Gastroesophageal sphincter (tissue), 4 donors: Measurements from ENCODE around the gene OR7C2. TPM values are rescaled to one million over a fixed set of nuclear protein-coding genes. Genes with fewer than 3 reads are reported as not detected.

Source experiments
- ATAC-seq: fragments of 150-250 bp; one replicate; pipeline ENCODE4 v1.9.1; 2016; ENCODE audit warnings: mild to moderate bottlenecking, moderate library complexity
- H3K27ac ChIP-seq, 4 donors: fragments of 200-600 bp; sonication (generic) in 3 of 4; 1 replicate in 3 of 4; 2 replicates in 1 of 4; pipeline ENCODE4 v1.5.1; 2016 to 2019
- H3K27me3 ChIP-seq: fragments of 200-600 bp; sonication (generic); one replicate; pipeline ENCODE4 v1.5.1; 2019
- H3K36me3 ChIP-seq, 2 donors: fragments of 200-600 bp; sonication (generic); one replicate each; pipeline ENCODE4 v1.5.1; 2019; ENCODE audit warnings: control low read depth in 1 of 2
- H3K4me1 ChIP-seq, 3 donors: fragments of 200-600 bp; sonication (generic); 1 replicate in 2 of 3; 2 replicates in 1 of 3; pipeline ENCODE4 v1.5.1; 2016 to 2019; ENCODE audit warnings: control low read depth in 2 of 3
- H3K4me3 ChIP-seq, 2 donors: fragments of 200-600 bp; sonication (generic); one replicate each; pipeline ENCODE4 v1.5.1; 2019; ENCODE audit warnings: mild to moderate bottlenecking in 1 of 2, moderate library complexity in 1 of 2
- H3K9me3 ChIP-seq, 3 donors: fragments of 200-600 bp; sonication (generic); one replicate each; pipeline ENCODE4 v1.5.1; 2017 to 2019; ENCODE audit warnings: control low read depth in 2 of 3
- EP300 ChIP-seq: sonication (generic); formaldehyde crosslinking; IDR thresholded peaks from one replicate; pipeline ENCODE4 v1.6.1; 2017; ENCODE audit warnings: antibody characterized with exemption, mild to moderate bottlenecking
- POLR2A ChIP-seq, 2 donors: fragments of 450-650 bp; IDR thresholded peaks; one replicate each; pipeline ENCODE4 v1.6.1; 2017; ENCODE audit warnings: antibody characterized with exemption in 2 of 2, mild to moderate bottlenecking in 2 of 2, moderate library complexity in 1 of 2
- POLR2AphosphoS5 ChIP-seq: sonication (generic); formaldehyde crosslinking; IDR thresholded peaks from one replicate; pipeline ENCODE4 v1.6.1; 2017; ENCODE audit warnings: antibody characterized with exemption
- WGBS, 2 donors: methylation state at CpG; one replicate each; pipeline ENCODE4 v1.1.5; 2018; ENCODE audit warnings: low coverage in 1 of 2; 5-methylcytosine and 5-hydroxymethylcytosine counted together
- total RNA-seq, 4 donors: library from RNA; depleted of rRNA; stranded (reverse); fragments of >200 nt; gene quantifications; one replicate each; pipeline ENCODE4 v1.1.0, GENCODE V29; 2016
- TF ChIP-seq, protein P1 (sequence below), 4 experiments: fragments of 200-600 bp in 2 of 4; fragments of 450-650 bp in 2 of 4; sonication (generic) in 1 of 4; IDR thresholded peaks; one replicate each; pipeline ENCODE4 v1.5.1; 2017 to 2019; ENCODE audit warnings: antibody characterized with exemption in 4 of 4, mild to moderate bottlenecking in 2 of 4, moderate library complexity in 2 of 4

OR7C2 gene
- total RNA-seq, 4 donors from 2014 or later: not detected

GRCh38 chr19:14974488-14974887, 33.2 kb downstream of the OR7C2 start:
- Histone ChIP-seq H3K27me3 (peaks cover 75% of the 10 kb centered on the region), H3K36me3 (no peaks in the 10 kb centered on the region), H3K4me3 (no peak overlapping the region), H3K4me1 (peaks cover 0 to 4% (median 0%) of the 10 kb centered on the region in 3 donors), H3K27ac (no peak overlapping the region), H3K9me3 (peaks cover 0 to 6% (median 0%) of the 10 kb centered on the region in 3 donors)
- TF ChIP-seq EP300: no peak
- no peak for TF ChIP-seq POLR2A (IDR thresholded peaks at IDR 0.05)
- TF ChIP-seq, protein P1, sequence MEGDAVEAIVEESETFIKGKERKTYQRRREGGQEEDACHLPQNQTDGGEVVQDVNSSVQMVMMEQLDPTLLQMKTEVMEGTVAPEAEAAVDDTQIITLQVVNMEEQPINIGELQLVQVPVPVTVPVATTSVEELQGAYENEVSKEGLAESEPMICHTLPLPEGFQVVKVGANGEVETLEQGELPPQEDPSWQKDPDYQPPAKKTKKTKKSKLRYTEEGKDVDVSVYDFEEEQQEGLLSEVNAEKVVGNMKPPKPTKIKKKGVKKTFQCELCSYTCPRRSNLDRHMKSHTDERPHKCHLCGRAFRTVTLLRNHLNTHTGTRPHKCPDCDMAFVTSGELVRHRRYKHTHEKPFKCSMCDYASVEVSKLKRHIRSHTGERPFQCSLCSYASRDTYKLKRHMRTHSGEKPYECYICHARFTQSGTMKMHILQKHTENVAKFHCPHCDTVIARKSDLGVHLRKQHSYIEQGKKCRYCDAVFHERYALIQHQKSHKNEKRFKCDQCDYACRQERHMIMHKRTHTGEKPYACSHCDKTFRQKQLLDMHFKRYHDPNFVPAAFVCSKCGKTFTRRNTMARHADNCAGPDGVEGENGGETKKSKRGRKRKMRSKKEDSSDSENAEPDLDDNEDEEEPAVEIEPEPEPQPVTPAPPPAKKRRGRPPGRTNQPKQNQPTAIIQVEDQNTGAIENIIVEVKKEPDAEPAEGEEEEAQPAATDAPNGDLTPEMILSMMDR (IDR thresholded peaks at IDR 0.05): no peak
- TF ChIP-seq POLR2AphosphoS5: no peak
- ATAC-seq: no peak
- 45 to 46% methylated on average over 3 of the region's 4 CpGs for WGBS, 2 donors

GRCh38 chr19:14977128-14977527, 35.8 kb downstream of the OR7C2 start:
- H3K27ac ChIP-seq: no peak overlapping the region
- peaks cover 0 to 8% (median 0%) of the 10 kb centered on the region in 3 donors for H3K4me1 ChIP-seq
- H3K9me3 ChIP-seq: peaks cover 0 to 6% (median 0%) of the 10 kb centered on the region in 3 donors
- ATAC-seq: no peak
- TF ChIP-seq EP300 (no peak), POLR2A (IDR thresholded peaks at IDR 0.05) (no peak), POLR2AphosphoS5 (no peak)
- TF ChIP-seq, protein P1 (IDR thresholded peaks at IDR 0.05): no peak
- no peak overlapping the region for H3K4me3 ChIP-seq
- WGBS, 2 donors: 38 to 59% methylated on average over 3 to 5 of the region's 5 CpGs
- H3K36me3 ChIP-seq: no peaks in the 10 kb centered on the region
- peaks cover 89% of the 10 kb centered on the region for H3K27me3 ChIP-seq

- Histone ChIP-seq H3K9me3 (peaks cover 0 to 6% (median 0%) of the 10 kb centered on the region in 3 donors), H3K4me1 (peaks cover 0 to 8% (median 0%) of the 10 kb centered on the region in 3 donors), H3K36me3 (no peaks in the 10 kb centered on the region), H3K4me3 (no peak overlapping the region), H3K27ac (no peak overlapping the region), H3K27me3 (peaks cover 92% of the 10 kb centered on the region)
- TF ChIP-seq POLR2AphosphoS5: no peak
- TF ChIP-seq, protein P1 (IDR thresholded peaks at IDR 0.05): no peak
- no peak for TF ChIP-seq POLR2A (IDR thresholded peaks at IDR 0.05)
- 40 to 100% methylated on average over 1 to 6 of the region's 6 CpGs for WGBS, 2 donors
- ATAC-seq: no peak
Observed at GRCh38 chr19:14978161-14978776, 37.0 kb downstream of the OR7C2 start.

DNA sequence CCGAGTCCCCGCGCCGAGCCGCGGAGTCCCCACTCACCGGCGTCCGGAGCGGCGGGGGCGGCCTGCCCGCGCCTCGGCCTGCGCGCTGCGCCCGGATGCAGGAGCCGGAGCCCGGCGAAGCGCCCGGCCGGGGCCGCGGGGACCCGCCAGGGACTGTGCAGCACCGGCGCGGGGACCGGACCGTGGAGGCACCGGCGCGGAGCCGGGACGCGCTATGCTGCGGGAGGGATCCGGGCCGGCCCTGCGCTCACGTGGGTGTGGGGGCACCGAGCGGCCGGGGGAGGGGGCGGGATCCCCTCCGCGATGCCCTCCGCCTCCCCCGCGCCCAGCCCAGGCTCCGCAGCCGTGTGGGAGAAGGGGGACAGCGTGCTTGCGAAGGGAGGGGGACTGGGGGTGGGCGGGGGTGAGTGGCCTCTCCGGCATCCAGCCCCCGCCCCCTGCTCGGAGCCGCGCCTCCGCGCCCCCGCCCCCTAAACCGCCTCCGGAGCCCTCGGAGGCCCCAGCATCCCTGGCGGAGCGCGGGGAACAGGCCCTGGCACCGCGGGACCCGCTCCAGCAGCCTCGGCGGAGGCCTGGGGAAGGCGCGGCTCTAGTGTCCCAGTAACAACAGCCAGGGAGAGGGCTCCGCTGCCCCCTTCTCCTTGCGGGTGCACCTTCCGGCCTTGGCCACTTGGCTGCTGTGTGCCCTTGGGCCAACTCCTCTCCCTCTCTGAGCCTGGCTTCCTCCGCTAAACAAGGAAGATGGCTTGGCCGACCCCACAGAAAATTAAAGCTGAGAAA, 38.4 kb downstream of the OR7C2 start, which contains the start of gene SLC1A6:
Gene SLC1A6 (minus strand): TSS at position 389 of the 780 bp plus-strand sequence. CDS start 6,954 bp downstream, outside the sequence.
- H3K9me3 ChIP-seq: peaks cover 0 to 6% (median 0%) of the 10 kb centered on the region in 3 donors
- H3K4me3 ChIP-seq: peak within 1 kb of the TSS in 1 of 2 donors; percentile 26
- ATAC-seq: no peak
- H3K4me1 ChIP-seq: peaks cover 0 to 8% (median 0%) of the 10 kb centered on the region in 3 donors
- H3K27ac ChIP-seq: no peak within 1 kb of the TSS
- no CpG with 5 or more reads among the region's 84 CpGs for WGBS, 2 donors
- H3K27me3 ChIP-seq: peaks cover 89% of the 10 kb centered on the region
- no peak for TF ChIP-seq EP300
- no peak for TF ChIP-seq POLR2AphosphoS5
- TF ChIP-seq, protein P1 (IDR thresholded peaks at IDR 0.05): no peak
- no peak for TF ChIP-seq POLR2A (IDR thresholded peaks at IDR 0.05)
- no peaks in the 10 kb centered on the region for H3K36me3 ChIP-seq
